ENCODE measurements around the gene DCP1A.
A peak's percentile ranks its signal among the peaks of the same experiment; 100 is the strongest.
"Not testable (repeated sequence)": the region's sequence is repeated elsewhere in the genome, so short reads cannot be mapped to it uniquely, and the experiment has no call there.

Gene DCP1A

GRCh38 chr3:53253707-53254508, 93.4 kb downstream of the DCP1A start:
- Mint-ChIP-seq H3K9me3 (no peaks in the 10 kb centered on the region), H3K36me3 (no peaks in the 10 kb centered on the region), H3K27me3 (no peaks in the 10 kb centered on the region), H3K4me1 (peaks cover 44% of the 10 kb centered on the region), H3K4me3 (peak overlapping the region; percentile 91), H3K27ac (peak overlapping the region; percentile 66)
- ATAC-seq (ENCODE audit: low read depth) (no peak), DNase-seq (ENCODE audit: low spot score in 2 of 2) (no peak)

- ATAC-seq (ENCODE audit: low read depth); H3K36me3 Mint-ChIP-seq; H3K9me3 Mint-ChIP-seq; DNase-seq (ENCODE audit: low spot score in 2 of 2); H3K27me3 Mint-ChIP-seq: not testable (repeated sequence)
- peak overlapping the region; percentile 86 for H3K27ac Mint-ChIP-seq
- H3K4me1 Mint-ChIP-seq: peaks cover 49% of the 10 kb centered on the region
- H3K4me3 Mint-ChIP-seq: peak overlapping the region; percentile 66
Measured at GRCh38 chr3:53252947-53253322, 94.4 kb downstream of the DCP1A start.

GRCh38 chr3:53252096-53252946, 95.0 kb downstream of the DCP1A start:
- Mint-ChIP-seq H3K27me3 (no peaks in the 10 kb centered on the region), H3K4me1 (peaks cover 53% of the 10 kb centered on the region), H3K4me3 (peak overlapping the region; percentile 64), H3K9me3 (no peaks in the 10 kb centered on the region), H3K27ac (peak overlapping the region; percentile 86), H3K36me3 (peaks cover 3% of the 10 kb centered on the region)
- peak; percentile 9 for ATAC-seq (ENCODE audit: low read depth)
- DNase-seq (ENCODE audit: low spot score in 2 of 2): no peak

DNA sequence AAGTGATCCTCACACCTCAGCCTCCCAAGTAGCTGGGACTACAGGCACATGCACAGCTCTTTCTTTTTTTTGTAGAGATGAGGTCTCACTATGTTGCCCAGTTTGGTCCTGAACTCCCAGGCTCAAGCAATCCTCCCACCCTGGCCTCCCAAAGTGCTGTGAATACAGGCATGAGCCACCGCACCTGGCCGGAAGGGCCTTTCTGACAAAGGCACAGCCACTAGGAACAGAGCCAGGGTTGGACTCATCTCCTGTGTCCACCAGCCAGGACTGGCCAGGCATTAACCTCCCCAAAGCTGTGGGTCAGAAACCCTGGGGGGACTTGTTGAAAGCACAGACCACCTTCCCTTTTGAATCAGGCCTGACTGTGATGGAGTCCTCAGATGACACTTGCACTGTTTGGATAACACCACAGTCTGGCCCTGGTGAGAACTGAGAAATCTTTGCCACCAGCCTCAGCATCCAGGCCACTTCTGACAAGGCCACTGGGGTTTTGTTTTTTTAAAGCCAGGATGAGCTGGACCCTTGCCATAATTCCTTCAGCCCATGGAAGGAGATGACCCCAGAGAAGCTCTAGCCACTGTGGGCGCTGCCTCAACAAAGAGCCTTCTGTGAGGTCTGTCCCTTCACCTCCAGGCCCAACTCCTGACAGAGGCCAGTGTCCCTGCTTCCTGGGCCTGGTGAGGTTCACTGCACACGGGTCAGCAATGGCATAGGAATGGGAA, 96.3 kb downstream of the DCP1A start:
- Mint-ChIP-seq H3K27ac (peak overlapping the region; percentile 86), H3K4me1 (peaks cover 53% of the 10 kb centered on the region), H3K27me3 (no peaks in the 10 kb centered on the region), H3K4me3 (peak overlapping the region; percentile 21), H3K36me3 (peaks cover 3% of the 10 kb centered on the region), H3K9me3 (no peaks in the 10 kb centered on the region)
- ATAC-seq (ENCODE audit: low read depth) (no peak), DNase-seq (ENCODE audit: low spot score in 2 of 2) (no peak)

GRCh38 chr3:53250453-53250852, 96.9 kb downstream of the DCP1A start:
- peak overlapping the region; percentile 86 for H3K27ac Mint-ChIP-seq
- no peak for DNase-seq (ENCODE audit: low spot score in 2 of 2)
- peaks cover 53% of the 10 kb centered on the region for H3K4me1 Mint-ChIP-seq
- peaks cover 3% of the 10 kb centered on the region for H3K36me3 Mint-ChIP-seq
- no peak for ATAC-seq (ENCODE audit: low read depth)
- no peaks in the 10 kb centered on the region for H3K27me3 Mint-ChIP-seq
- no peak overlapping the region for H3K4me3 Mint-ChIP-seq
- H3K9me3 Mint-ChIP-seq: no peaks in the 10 kb centered on the region

- Mint-ChIP-seq H3K27me3 (no peaks in the 10 kb centered on the region), H3K4me3 (no peak overlapping the region), H3K36me3 (peaks cover 4% of the 10 kb centered on the region), H3K9me3 (no peaks in the 10 kb centered on the region), H3K4me1 (peaks cover 43% of the 10 kb centered on the region), H3K27ac (peak overlapping the region; percentile 72)
- no peak for ATAC-seq (ENCODE audit: low read depth)
- DNase-seq (ENCODE audit: low spot score in 2 of 2): no peak
Measured at GRCh38 chr3:53248161-53248560, 99.2 kb downstream of the DCP1A start.

- peaks cover 40% of the 10 kb centered on the region for H3K4me1 Mint-ChIP-seq
- peaks cover 4% of the 10 kb centered on the region for H3K36me3 Mint-ChIP-seq
- H3K4me3 Mint-ChIP-seq: no peak overlapping the region
- ATAC-seq (ENCODE audit: low read depth): no peak
- no peak for DNase-seq (ENCODE audit: low spot score in 2 of 2)
- no peaks in the 10 kb centered on the region for H3K27me3 Mint-ChIP-seq
- no peaks in the 10 kb centered on the region for H3K9me3 Mint-ChIP-seq
- peak overlapping the region; percentile 72 for H3K27ac Mint-ChIP-seq
Measured at GRCh38 chr3:53247619-53248018, 99.7 kb downstream of the DCP1A start.

DNA sequence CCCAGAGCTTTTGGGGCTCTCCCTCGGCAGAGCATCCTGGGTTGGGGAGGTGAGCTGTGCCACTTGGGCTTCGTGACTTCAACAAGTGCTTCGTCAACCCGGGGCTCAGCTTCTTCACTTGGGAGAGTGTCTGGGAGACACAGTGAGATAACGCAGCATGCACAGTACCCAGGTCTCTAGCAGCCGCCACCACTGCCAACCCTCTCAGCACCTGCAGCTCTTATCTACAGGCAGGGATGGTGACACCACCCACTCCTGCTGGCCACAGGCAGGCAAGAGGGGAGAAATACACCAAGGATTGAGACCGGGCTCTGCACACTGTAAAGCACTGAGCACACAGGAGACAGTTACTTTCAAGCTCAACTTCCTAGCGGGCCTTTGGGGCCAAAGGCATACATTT, 103.1 kb downstream of the DCP1A start:
- Mint-ChIP-seq H3K27ac (no peak overlapping the region), H3K36me3 (peaks cover 10% of the 10 kb centered on the region), H3K27me3 (no peaks in the 10 kb centered on the region), H3K4me1 (peaks cover 15% of the 10 kb centered on the region), H3K9me3 (no peaks in the 10 kb centered on the region), H3K4me3 (no peak overlapping the region)
- ATAC-seq (ENCODE audit: low read depth): no peak
- no peak for DNase-seq (ENCODE audit: low spot score in 2 of 2)

GRCh38 chr3:53243785-53244184, 103.6 kb downstream of the DCP1A start:
- H3K4me1 Mint-ChIP-seq: peaks cover 14% of the 10 kb centered on the region
- no peak overlapping the region for H3K27ac Mint-ChIP-seq
- no peak overlapping the region for H3K4me3 Mint-ChIP-seq
- no peaks in the 10 kb centered on the region for H3K27me3 Mint-ChIP-seq
- ATAC-seq (ENCODE audit: low read depth) (no peak), DNase-seq (ENCODE audit: low spot score in 2 of 2) (no peak)
- peaks cover 12% of the 10 kb centered on the region for H3K36me3 Mint-ChIP-seq
- no peaks in the 10 kb centered on the region for H3K9me3 Mint-ChIP-seq

DNA sequence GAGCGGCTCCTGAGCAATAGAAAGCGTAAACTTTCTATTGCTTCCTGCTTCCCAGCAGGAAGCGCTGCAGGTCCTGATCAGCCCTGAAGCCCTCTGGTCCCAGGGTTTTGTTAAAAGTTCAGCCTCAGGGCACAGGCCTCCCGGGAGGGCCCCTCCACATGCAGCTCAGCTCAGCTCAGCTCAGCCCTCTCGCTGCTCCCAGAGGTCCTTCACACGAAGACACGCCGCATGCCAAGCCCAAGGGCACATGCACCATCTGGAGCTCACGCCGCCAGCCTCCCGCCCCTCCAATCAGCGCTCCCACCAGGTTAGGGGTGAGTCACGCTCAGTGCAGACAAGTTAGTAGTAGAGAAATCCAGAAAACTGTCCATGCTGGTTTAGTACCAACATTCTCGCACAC, 104.2 kb downstream of the DCP1A start:
- Mint-ChIP-seq H3K9me3 (no peaks in the 10 kb centered on the region), H3K27me3 (no peaks in the 10 kb centered on the region), H3K4me3 (no peak overlapping the region), H3K4me1 (peaks cover 11% of the 10 kb centered on the region), H3K36me3 (peaks cover 13% of the 10 kb centered on the region), H3K27ac (no peak overlapping the region)
- DNase-seq (ENCODE audit: low spot score in 2 of 2): no peak
- ATAC-seq (ENCODE audit: low read depth): no peak

DNA sequence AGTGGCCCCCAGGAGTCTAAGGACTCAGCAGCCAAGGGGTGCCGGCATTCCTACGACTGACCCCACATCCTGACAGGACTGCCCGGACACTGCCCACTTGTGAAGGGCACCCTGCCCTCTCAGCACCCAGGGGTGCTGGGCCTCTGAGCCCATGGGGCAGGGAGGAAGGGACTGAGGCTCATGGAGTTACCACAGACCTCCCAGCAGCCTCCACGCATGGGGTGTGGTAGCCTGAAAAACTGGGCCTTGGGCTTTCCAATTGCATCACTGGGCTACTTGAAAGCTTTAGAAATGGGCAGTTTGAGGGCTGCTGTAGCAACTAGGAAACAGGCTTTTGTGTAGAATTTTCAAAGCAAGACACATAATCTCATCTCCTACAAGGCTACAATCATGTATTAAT, 104.7 kb downstream of the DCP1A start:
- H3K4me1 Mint-ChIP-seq: peaks cover 6% of the 10 kb centered on the region
- H3K27ac Mint-ChIP-seq: no peak overlapping the region
- DNase-seq (ENCODE audit: low spot score in 2 of 2) (no peak), ATAC-seq (ENCODE audit: low read depth) (no peak)
- H3K36me3 Mint-ChIP-seq: peaks cover 12% of the 10 kb centered on the region
- H3K9me3 Mint-ChIP-seq: no peaks in the 10 kb centered on the region
- no peak overlapping the region for H3K4me3 Mint-ChIP-seq
- H3K27me3 Mint-ChIP-seq: no peaks in the 10 kb centered on the region

- ATAC-seq (ENCODE audit: low read depth) (no peak), DNase-seq (ENCODE audit: low spot score in 2 of 2) (no peak)
- Mint-ChIP-seq H3K27ac (peak overlapping the region; percentile 47), H3K4me3 (no peak overlapping the region), H3K9me3 (no peaks in the 10 kb centered on the region), H3K36me3 (peaks cover 12% of the 10 kb centered on the region), H3K4me1 (peaks cover 5% of the 10 kb centered on the region), H3K27me3 (no peaks in the 10 kb centered on the region)
Measured at GRCh38 chr3:53242155-53242554, 105.2 kb downstream of the DCP1A start.

- Mint-ChIP-seq H3K27me3 (no peaks in the 10 kb centered on the region), H3K9me3 (no peaks in the 10 kb centered on the region), H3K36me3 (peaks cover 15% of the 10 kb centered on the region), H3K4me3 (no peak overlapping the region), H3K4me1 (peaks cover 5% of the 10 kb centered on the region), H3K27ac (peak overlapping the region; percentile 47)
- no peak for DNase-seq (ENCODE audit: low spot score in 2 of 2)
- ATAC-seq (ENCODE audit: low read depth): no peak
Measured at GRCh38 chr3:53240989-53241972, 106.1 kb downstream of the DCP1A start.
